Mammary epithelial cell (primary cell): ENCODE data around the gene HOXA3.

ENCODE experiments used
- EZH2 ChIP-seq: IDR thresholded peaks from 2 replicates; pipeline ENCODE4 v1.6.1; 2012; ENCODE audit warnings: low read length, inconsistent platforms, borderline replicate concordance
- TF ChIP-seq, protein P1 (sequence below), 2 donors: IDR thresholded peaks in 1 of 2; conservative IDR thresholded peaks in 1 of 2; 2 replicates each; pipeline ENCODE4 v1.5.1; 2011 to 2012; ENCODE audit warnings: inconsistent platforms in 2 of 2, low read length in 2 of 2, mild to moderate bottlenecking in 2 of 2, control low read depth in 1 of 2, low read depth in 1 of 2; ENCODE audit not compliant: insufficient read depth in 1 of 2; ENCODE audit errors: extremely low read depth in 1 of 2

DNA sequence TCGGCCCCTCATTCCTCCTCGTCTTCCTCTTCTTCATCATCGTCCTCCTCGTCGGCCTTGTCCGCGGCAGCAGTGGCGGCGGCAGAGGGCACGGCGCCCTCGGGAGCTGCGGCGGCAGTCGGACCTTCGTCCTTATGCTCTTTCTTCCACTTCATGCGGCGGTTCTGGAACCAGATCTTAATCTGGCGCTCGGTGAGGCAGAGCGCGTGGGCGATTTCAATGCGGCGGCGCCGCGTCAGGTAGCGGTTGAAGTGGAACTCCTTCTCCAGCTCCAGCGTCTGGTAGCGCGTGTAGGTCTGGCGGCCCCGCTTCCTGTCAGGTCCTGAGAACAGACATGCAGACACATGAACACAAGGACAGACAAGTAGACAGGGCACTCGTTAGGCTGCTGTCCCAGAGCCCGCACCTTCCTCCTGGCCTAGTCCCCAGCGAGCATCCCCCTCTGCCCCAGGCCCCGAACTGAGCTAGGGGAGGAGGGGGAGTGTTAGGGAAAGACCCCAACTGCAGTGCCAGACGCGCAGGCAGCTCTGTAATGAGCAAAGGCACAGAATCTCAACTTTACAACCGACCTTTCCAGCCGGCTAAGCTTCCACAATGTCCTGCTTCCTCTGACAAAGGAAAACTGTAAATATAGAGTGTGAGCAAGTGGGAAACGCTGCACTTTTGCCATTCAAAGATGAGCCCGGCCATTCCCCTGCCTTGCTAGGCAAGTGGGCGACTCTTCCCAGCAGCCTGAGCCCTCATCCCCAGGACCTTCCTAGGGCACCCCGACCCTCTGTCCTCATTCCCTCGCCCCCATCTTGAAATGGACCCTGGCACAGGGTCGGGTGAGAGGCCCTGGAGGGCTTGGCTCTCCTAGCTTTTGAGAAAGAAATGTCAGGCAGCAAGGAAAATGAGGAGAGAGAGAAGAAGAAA, 2.8 kb upstream of the HOXA3 start:
- TF ChIP-seq EZH2 = no peak
- TF ChIP-seq, protein P1, sequence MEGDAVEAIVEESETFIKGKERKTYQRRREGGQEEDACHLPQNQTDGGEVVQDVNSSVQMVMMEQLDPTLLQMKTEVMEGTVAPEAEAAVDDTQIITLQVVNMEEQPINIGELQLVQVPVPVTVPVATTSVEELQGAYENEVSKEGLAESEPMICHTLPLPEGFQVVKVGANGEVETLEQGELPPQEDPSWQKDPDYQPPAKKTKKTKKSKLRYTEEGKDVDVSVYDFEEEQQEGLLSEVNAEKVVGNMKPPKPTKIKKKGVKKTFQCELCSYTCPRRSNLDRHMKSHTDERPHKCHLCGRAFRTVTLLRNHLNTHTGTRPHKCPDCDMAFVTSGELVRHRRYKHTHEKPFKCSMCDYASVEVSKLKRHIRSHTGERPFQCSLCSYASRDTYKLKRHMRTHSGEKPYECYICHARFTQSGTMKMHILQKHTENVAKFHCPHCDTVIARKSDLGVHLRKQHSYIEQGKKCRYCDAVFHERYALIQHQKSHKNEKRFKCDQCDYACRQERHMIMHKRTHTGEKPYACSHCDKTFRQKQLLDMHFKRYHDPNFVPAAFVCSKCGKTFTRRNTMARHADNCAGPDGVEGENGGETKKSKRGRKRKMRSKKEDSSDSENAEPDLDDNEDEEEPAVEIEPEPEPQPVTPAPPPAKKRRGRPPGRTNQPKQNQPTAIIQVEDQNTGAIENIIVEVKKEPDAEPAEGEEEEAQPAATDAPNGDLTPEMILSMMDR (conservative IDR thresholded peaks at IDR 0.05 in 1 of 2, IDR thresholded peaks at IDR 0.05 in 1 of 2; ENCODE audit: extremely low read depth in 1 of 2, insufficient read depth in 1 of 2, low read depth in 1 of 2, low read length in 2 of 2) = no peak
